Thymus (tissue), 11 donors: ENCODE data around the gene CYTIP. TPM values are rescaled to one million over a fixed set of nuclear protein-coding genes. Genes with fewer than 3 reads are reported as not detected.

Experiments used
- DNase-seq, 9 donors: peaks; one replicate each; pipeline ENCODE4 v3.0.0-alpha.2; 2013; ENCODE audit warnings: low spot score in 9 of 9, low read depth in 6 of 9, missing footprints in 1 of 9
- H3K27ac ChIP-seq, 2 donors: one replicate each; pipeline ENCODE4 v1.5.1; 2013; ENCODE audit warnings: control low read depth in 1 of 2, low read depth in 1 of 2, low read length in 1 of 2, mild to moderate bottlenecking in 1 of 2, moderate library complexity in 1 of 2
- H3K27me3 ChIP-seq, 2 donors: one replicate each; pipeline ENCODE4 v1.5.1; 2013; ENCODE audit warnings: low read length in 1 of 2; ENCODE audit not compliant: control insufficient read depth in 2 of 2, insufficient read depth in 1 of 2
- H3K36me3 ChIP-seq, 2 donors: one replicate each; pipeline ENCODE4 v1.5.1; 2013; ENCODE audit warnings: low read length in 1 of 2, mild to moderate bottlenecking in 1 of 2, moderate library complexity in 1 of 2; ENCODE audit not compliant: control insufficient read depth in 2 of 2, insufficient read depth in 2 of 2
- H3K4me1 ChIP-seq, 2 donors: one replicate each; pipeline ENCODE4 v1.5.1; 2013; ENCODE audit warnings: low read length in 2 of 2; ENCODE audit not compliant: control insufficient read depth in 2 of 2, insufficient read depth in 2 of 2
- H3K4me3 ChIP-seq, 2 donors: one replicate each; pipeline ENCODE4 v1.5.1; 2013; ENCODE audit warnings: low read length in 2 of 2, control low read depth in 1 of 2, mild to moderate bottlenecking in 1 of 2
- H3K9me3 ChIP-seq, 2 donors: one replicate each; pipeline ENCODE4 v1.5.1; 2013; ENCODE audit warnings: low read length in 1 of 2, mild to moderate bottlenecking in 1 of 2; ENCODE audit not compliant: control insufficient read depth in 2 of 2, insufficient read depth in 1 of 2
- WGBS: extraction: QIAGEN DNeasy Blood & Tissue Kit; methylation state at CpG from one replicate; pipeline ENCODE4 v1.1.7; 2013; 5-methylcytosine and 5-hydroxymethylcytosine counted together
- polyA plus RNA-seq: library from polyadenylated mRNA; stranded (reverse); fragments of 200-250 nt; gene quantifications from one replicate; pipeline ENCODE4 v1.2.3, GENCODE V29; 2013
- total RNA-seq: library from RNA; stranded (reverse); fragments of 120-200 nt; gene quantifications from one replicate; pipeline ENCODE4 v1.2.4, GENCODE V29; 2013
- donor health status: healthy.

The CYTIP gene
- total and polyA plus RNA-seq, 2 donors = 71.6 to 86.5 TPM

- peaks cover 0 to 1% of the 10 kb centered on the region in 2 donors for H3K9me3 ChIP-seq
- DNase-seq = no peak
- no peaks in the 10 kb centered on the region for H3K27me3 ChIP-seq
- peaks cover 2 to 16% of the 10 kb centered on the region in 2 donors for H3K4me1 ChIP-seq
- 98% methylated on average over 3 of the region's 3 CpGs for whole genome bisulfite sequencing
- H3K36me3 ChIP-seq = peaks cover 17 to 42% of the 10 kb centered on the region in 2 donors
- no peak overlapping the region for H3K4me3 ChIP-seq
- H3K27ac ChIP-seq = peak overlapping the region in 1 of 2 donors; percentile 47
These were observed 21.9 kb downstream of the CYTIP start for GRCh38 chr2:157421964-157422363.

GRCh38 chr2:157421331-157421944 lies 22.5 kb downstream of the CYTIP start:
- peaks cover 12 to 38% of the 10 kb centered on the region in 2 donors for H3K36me3 ChIP-seq
- H3K4me1 ChIP-seq = peaks cover 2 to 16% of the 10 kb centered on the region in 2 donors
- H3K27me3 ChIP-seq = no peaks in the 10 kb centered on the region
- no peak overlapping the region for H3K4me3 ChIP-seq
- H3K27ac ChIP-seq = peak overlapping the region in 1 of 2 donors; percentile 16
- WGBS = 96% methylated on average over 2 of the region's 2 CpGs
- DNase-seq = no peak
- H3K9me3 ChIP-seq = peaks cover 0 to under 1% of the 10 kb centered on the region in 2 donors

- Histone ChIP-seq H3K4me3 (no peak overlapping the region), H3K9me3 (no peaks in the 10 kb centered on the region), H3K4me1 (peaks cover 2 to 16% of the 10 kb centered on the region in 2 donors), H3K36me3 (peaks cover 11 to 38% of the 10 kb centered on the region in 2 donors), H3K27ac (peak overlapping the region in 1 of 2 donors; percentile 16), H3K27me3 (no peaks in the 10 kb centered on the region)
- DNase-seq = no peak
- 60% methylated on average over 4 of the region's 4 CpGs for WGBS
These were observed 23.0 kb downstream of the CYTIP start for GRCh38 chr2:157420771-157421323.

- Histone ChIP-seq H3K4me1 (peaks cover 2 to 16% of the 10 kb centered on the region in 2 donors), H3K27ac (peak overlapping the region; percentile 82 to 88), H3K4me3 (no peak overlapping the region), H3K36me3 (peaks cover 16 to 50% of the 10 kb centered on the region in 2 donors), H3K27me3 (no peaks in the 10 kb centered on the region), H3K9me3 (no peaks in the 10 kb centered on the region)
- DNase-seq = no peak
- WGBS = 93% methylated on average over 12 of the region's 12 CpGs
These were observed 24.8 kb downstream of the CYTIP start for GRCh38 chr2:157419031-157419575.

GRCh38 chr2:157418239-157418641 lies 25.6 kb downstream of the CYTIP start:
- DNase-seq = peak in 2 of 9 donors; percentile 45 to 75
- Histone ChIP-seq H3K4me1 (peaks cover 6 to 16% of the 10 kb centered on the region in 2 donors), H3K36me3 (peaks cover 16 to 50% of the 10 kb centered on the region in 2 donors), H3K9me3 (no peaks in the 10 kb centered on the region), H3K4me3 (no peak overlapping the region), H3K27me3 (no peaks in the 10 kb centered on the region), H3K27ac (peak overlapping the region; percentile 82 to 90)
- WGBS = 67% methylated on average over 4 of the region's 4 CpGs

GRCh38 chr2:157415591-157416101 lies 28.2 kb downstream of the CYTIP start:
- Histone ChIP-seq H3K27ac (peak overlapping the region in 1 of 2 donors; percentile 19), H3K4me1 (peaks cover 6 to 12% of the 10 kb centered on the region in 2 donors), H3K27me3 (no peaks in the 10 kb centered on the region), H3K9me3 (no peaks in the 10 kb centered on the region), H3K4me3 (no peak overlapping the region), H3K36me3 (peaks cover 12 to 38% of the 10 kb centered on the region in 2 donors)
- WGBS = 95% methylated on average over 13 of the region's 13 CpGs
- DNase-seq = no peak

GRCh38 chr2:157414050-157414449 lies 29.8 kb downstream of the CYTIP start:
- no peak for DNase-seq
- Histone ChIP-seq H3K4me3 (no peak overlapping the region), H3K9me3 (no peaks in the 10 kb centered on the region), H3K36me3 (peaks cover 7 to 27% of the 10 kb centered on the region in 2 donors), H3K27ac (peak overlapping the region; percentile 75 to 85), H3K27me3 (no peaks in the 10 kb centered on the region), H3K4me1 (peaks cover 4 to 6% of the 10 kb centered on the region in 2 donors)
- 91% methylated on average over 1 of the region's 1 CpG for WGBS

- no peaks in the 10 kb centered on the region for H3K9me3 ChIP-seq
- 4% methylated on average over 4 of the region's 4 CpGs for WGBS
- H3K4me1 ChIP-seq = peaks cover 3 to 4% of the 10 kb centered on the region in 2 donors
- DNase-seq = peak in 5 of 9 donors; percentile 41 to 86 (median 61)
- no peak overlapping the region for H3K4me3 ChIP-seq
- H3K27me3 ChIP-seq = no peaks in the 10 kb centered on the region
- H3K27ac ChIP-seq = peak overlapping the region; percentile 66 to 75
- peaks cover 6 to 27% of the 10 kb centered on the region in 2 donors for H3K36me3 ChIP-seq
These were observed 30.4 kb downstream of the CYTIP start for GRCh38 chr2:157413326-157414035.
